ENCODE results near the gene PDE4A. TPM values are rescaled to one million over a fixed set of nuclear protein-coding genes. Genes with fewer than 3 reads are reported as not detected.

PDE4A gene
- total RNA-seq, 2 experiments from 2014 or later, result 3.9 to 4.3 TPM

DNA sequence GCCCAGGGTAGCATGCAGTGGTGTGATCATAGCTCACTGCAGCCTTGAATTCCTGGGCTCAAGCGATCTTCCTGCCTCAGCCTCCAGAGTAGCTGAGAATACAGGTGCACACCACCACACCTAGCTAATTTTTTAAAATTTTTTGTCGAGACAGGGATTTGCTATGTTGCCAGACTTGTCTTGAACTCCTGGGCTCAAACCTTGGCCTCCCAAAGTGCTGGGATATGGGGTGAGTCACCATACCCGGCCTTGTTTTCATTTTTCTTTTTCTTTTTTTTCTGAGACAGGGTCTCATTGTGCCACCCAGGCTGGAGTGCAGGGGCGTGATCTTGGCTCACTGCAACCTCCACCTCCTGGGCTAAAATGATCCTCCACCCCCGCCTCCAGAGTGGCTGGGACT lies 44.1 kb downstream of the PDE4A start:
- POLR2A ChIA-PET, result no interaction called here
- no peaks in the 10 kb centered on the region for H3K9me3 Mint-ChIP-seq (ENCODE audit: low read depth)

DNA sequence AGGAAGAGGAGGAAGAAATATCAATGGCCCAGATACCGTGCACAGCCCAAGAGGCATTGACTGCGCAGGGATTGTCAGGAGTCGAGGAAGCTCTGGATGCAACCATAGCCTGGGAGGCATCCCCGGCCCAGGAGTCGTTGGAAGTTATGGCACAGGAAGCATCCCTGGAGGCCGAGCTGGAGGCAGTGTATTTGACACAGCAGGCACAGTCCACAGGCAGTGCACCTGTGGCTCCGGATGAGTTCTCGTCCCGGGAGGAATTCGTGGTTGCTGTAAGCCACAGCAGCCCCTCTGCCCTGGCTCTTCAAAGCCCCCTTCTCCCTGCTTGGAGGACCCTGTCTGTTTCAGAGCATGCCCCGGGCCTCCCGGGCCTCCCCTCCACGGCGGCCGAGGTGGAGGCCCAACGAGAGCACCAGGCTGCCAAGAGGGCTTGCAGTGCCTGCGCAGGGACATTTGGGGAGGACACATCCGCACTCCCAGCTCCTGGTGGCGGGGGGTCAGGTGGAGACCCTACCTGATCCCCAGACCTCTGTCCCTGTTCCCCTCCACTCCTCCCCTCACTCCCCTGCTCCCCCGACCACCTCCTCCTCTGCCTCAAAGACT lies 46.9 kb downstream of the PDE4A start:
- POLR2A ChIA-PET, result no interaction called here
- no peak overlapping the region for H3K4me3 Mint-ChIP-seq
- DNase-seq (no peak), ATAC-seq (no peak)
- CTCF ChIA-PET, result interaction anchor here (0.6 kb wide), 2 partner anchors 12 to 13 kb away, joined by 3 read pairs; no protein-coding TSS in a partner anchor
- intact Hi-C loops (cut with DNase I, micrococcal nuclease), result no loop called here
- no peaks in the 10 kb centered on the region for H3K4me1 Mint-ChIP-seq
- peaks cover 5% of the 10 kb centered on the region for H3K27me3 Mint-ChIP-seq
- H3K9me3 Mint-ChIP-seq (ENCODE audit: low read depth), result no peaks in the 10 kb centered on the region
- no peak overlapping the region for H3K27ac Mint-ChIP-seq
- no peaks in the 10 kb centered on the region for H3K36me3 Mint-ChIP-seq (ENCODE audit: low read depth)

More for the DNA sequence above, 44.1 kb downstream of the PDE4A start:
- ATAC-seq, result no peak
- peaks cover 9% of the 10 kb centered on the region for H3K4me1 Mint-ChIP-seq
- DNase-seq, result no peak
- H3K27me3 Mint-ChIP-seq, result peaks cover 3% of the 10 kb centered on the region
- H3K27ac Mint-ChIP-seq, result no peak overlapping the region
- H3K36me3 Mint-ChIP-seq (ENCODE audit: low read depth), result no peaks in the 10 kb centered on the region
- CTCF ChIA-PET, result interaction anchor here (0.8 to 1.2 kb wide), 2 partner anchors 9 to 15 kb away, joined by 4 to 5 read pairs; no protein-coding TSS in a partner anchor
- H3K4me3 Mint-ChIP-seq, result no peak overlapping the region
- intact Hi-C loops (cut with DNase I, micrococcal nuclease), result no loop called here

GRCh38 chr19:10468133-10468532 lies 47.8 kb downstream of the PDE4A start:
- Mint-ChIP-seq H3K27me3 (peaks cover 2% of the 10 kb centered on the region), H3K36me3 (ENCODE audit: low read depth) (no peaks in the 10 kb centered on the region), H3K9me3 (ENCODE audit: low read depth) (no peaks in the 10 kb centered on the region), H3K27ac (no peak overlapping the region), H3K4me1 (no peaks in the 10 kb centered on the region), H3K4me3 (no peak overlapping the region)
- ATAC-seq (no peak), DNase-seq (no peak)
- intact Hi-C loops (cut with DNase I, micrococcal nuclease), result no loop called here
- CTCF ChIA-PET, result interaction anchor here (0.6 kb wide), 1 partner anchor 11 kb away, joined by 3 read pairs; no protein-coding TSS in a partner anchor
- POLR2A ChIA-PET, result no interaction called here

DNA sequence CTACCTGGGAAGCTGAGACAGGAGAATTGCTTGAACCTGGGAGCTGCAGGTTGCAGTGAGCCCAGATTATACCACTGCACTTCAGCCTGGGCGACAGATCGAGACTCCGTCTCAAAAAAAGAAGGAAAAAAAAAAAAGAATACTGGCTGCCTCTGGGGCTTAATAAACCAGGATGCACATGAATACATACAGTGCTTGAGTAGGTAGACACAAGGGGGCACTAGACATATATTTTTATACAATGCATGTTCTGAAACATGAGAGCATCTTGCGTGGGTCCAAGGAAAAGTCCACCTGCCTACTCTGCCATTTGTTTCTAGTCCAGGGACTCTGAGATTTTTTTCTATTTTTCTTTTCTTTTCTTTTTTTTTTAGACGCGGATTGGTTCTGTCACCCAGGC lies 51.6 kb downstream of the PDE4A start:
- ChIA-PET POLR2A (interaction anchor here (0.6 kb wide), 1 partner anchor 131 kb away, joined by 3 read pairs; no protein-coding TSS in a partner anchor), CTCF (interaction anchor here (0.7 to 0.8 kb wide), 2 partner anchors 11 to 148 kb away, joined by 3 to 4 read pairs; no protein-coding TSS in a partner anchor)
- Mint-ChIP-seq H3K9me3 (ENCODE audit: low read depth) (no peaks in the 10 kb centered on the region), H3K4me1 (no peaks in the 10 kb centered on the region), H3K27ac (no peak overlapping the region), H3K4me3 (no peak overlapping the region), H3K27me3 (peaks cover 2% of the 10 kb centered on the region), H3K36me3 (ENCODE audit: low read depth) (no peaks in the 10 kb centered on the region)
- intact Hi-C loops (cut with DNase I, micrococcal nuclease), result no loop called here
- DNase-seq, result no peak
- peak; percentile 60 for ATAC-seq

DNA sequence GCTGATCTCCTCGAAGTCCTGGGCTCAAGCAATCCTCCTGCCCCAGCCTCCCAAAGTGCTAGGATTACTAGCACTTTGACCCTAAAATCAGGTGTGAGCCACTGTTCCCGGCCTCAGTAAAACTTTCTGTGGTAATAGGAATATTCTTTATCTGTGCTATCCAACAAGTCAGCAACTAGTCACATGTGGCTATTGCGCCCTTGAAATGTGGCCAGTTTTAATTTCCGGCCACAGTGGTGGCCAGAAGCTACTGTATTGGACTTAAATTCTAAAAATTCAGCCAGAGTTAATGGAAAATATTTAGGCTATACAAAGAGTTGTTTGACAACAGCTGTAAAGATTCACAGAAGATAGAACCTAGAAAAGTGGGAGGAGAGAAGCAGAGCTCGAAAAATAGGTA lies 52.9 kb downstream of the PDE4A start:
- Mint-ChIP-seq H3K27ac (no peak overlapping the region), H3K4me1 (no peaks in the 10 kb centered on the region), H3K27me3 (peaks cover 2% of the 10 kb centered on the region), H3K4me3 (no peak overlapping the region), H3K36me3 (ENCODE audit: low read depth) (no peaks in the 10 kb centered on the region), H3K9me3 (ENCODE audit: low read depth) (no peaks in the 10 kb centered on the region)
- no peak for ATAC-seq
- ChIA-PET CTCF (interaction anchor here (0.5 to 1.8 kb wide), 10 partner anchors 9 to 262 kb away, joined by 3 to 5 read pairs (median 4); no protein-coding TSS in a partner anchor), POLR2A (no interaction called here)
- intact Hi-C loops (cut with DNase I, micrococcal nuclease), result no loop called here
- DNase-seq, result no peak

- Mint-ChIP-seq H3K4me3 (no peak overlapping the region), H3K36me3 (ENCODE audit: low read depth) (no peaks in the 10 kb centered on the region), H3K9me3 (ENCODE audit: low read depth) (no peaks in the 10 kb centered on the region), H3K27ac (no peak overlapping the region), H3K4me1 (peaks cover 13% of the 10 kb centered on the region), H3K27me3 (no peaks in the 10 kb centered on the region)
- CTCF ChIA-PET, result interaction anchor here (1.1 to 1.4 kb wide), 4 partner anchors 10 to 227 kb away, joined by 3 to 9 read pairs (median 4); no protein-coding TSS in a partner anchor
- DNase-seq (peak; percentile 45), ATAC-seq (peak; percentile 4)
- intact Hi-C loops (cut with DNase I, micrococcal nuclease), result loop anchor here in 1 of 2 experiments (5.0 kb wide), 1 partner anchor 222 kb away; no protein-coding TSS in a partner anchor
- POLR2A ChIA-PET, result interaction anchor here (0.6 kb wide), 1 partner anchor 31 kb away, joined by 4 read pairs; no protein-coding TSS in a partner anchor
These were observed 54.7 kb downstream of the PDE4A start for GRCh38 chr19:10474962-10475451.

GRCh38 chr19:10478476-10478875 lies 58.1 kb downstream of the PDE4A start:
- ATAC-seq (no peak), DNase-seq (no peak)
- POLR2A ChIA-PET, result interaction anchor here (1.0 kb wide), 1 partner anchor 50 kb away, joined by 7 read pairs; no protein-coding TSS in a partner anchor
- Mint-ChIP-seq H3K36me3 (ENCODE audit: low read depth) (no peaks in the 10 kb centered on the region), H3K9me3 (ENCODE audit: low read depth) (no peaks in the 10 kb centered on the region), H3K4me1 (peaks cover 13% of the 10 kb centered on the region), H3K27ac (no peak overlapping the region), H3K27me3 (no peaks in the 10 kb centered on the region), H3K4me3 (no peak overlapping the region)
- intact Hi-C loops (cut with DNase I, micrococcal nuclease), result loop anchor here (2.0 to 5.0 kb wide), 2 partner anchors 24 to 219 kb away; partner anchors contain the start of gene KEAP1 (in 1 of the 2)
- CTCF ChIA-PET, result interaction anchor here (0.6 to 1.8 kb wide), 15 partner anchors 11 to 223 kb away, joined by 3 to 9 read pairs (median 3); partner anchors contain the start of genes ICAM1 and QTRT1

DNA sequence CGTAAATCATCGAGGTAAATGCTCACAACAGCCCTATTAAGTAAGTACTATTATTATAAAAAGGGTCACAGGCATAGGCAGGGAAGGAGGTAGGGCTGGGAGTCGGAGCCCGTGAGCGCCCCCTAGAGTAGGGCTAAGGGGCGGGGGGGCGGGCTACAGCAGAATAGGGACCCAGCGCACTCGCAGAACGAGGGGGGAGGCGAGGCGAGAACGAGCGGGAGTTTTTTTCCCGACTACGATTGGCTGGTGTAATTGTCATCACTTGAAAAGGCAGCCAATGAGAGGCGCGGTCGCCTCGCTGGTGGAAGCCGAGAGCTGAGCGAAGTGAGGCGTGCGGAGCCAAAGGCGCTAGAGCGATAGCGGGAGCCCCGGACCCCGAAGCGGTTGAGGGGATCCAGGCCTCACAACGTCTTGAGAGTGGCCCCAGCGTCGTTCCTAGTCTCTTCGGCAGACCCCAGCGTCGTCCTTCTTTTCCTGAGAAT lies 58.6 kb downstream of the PDE4A start:
- Mint-ChIP-seq H3K4me3 (peak overlapping the region; percentile 38), H3K36me3 (ENCODE audit: low read depth) (no peaks in the 10 kb centered on the region), H3K27ac (peak overlapping the region; percentile 47), H3K27me3 (no peaks in the 10 kb centered on the region), H3K9me3 (ENCODE audit: low read depth) (no peaks in the 10 kb centered on the region), H3K4me1 (peaks cover 13% of the 10 kb centered on the region)
- ChIA-PET CTCF (interaction anchor here (0.6 to 1.8 kb wide), 19 partner anchors 11 to 222 kb away, joined by 3 to 9 read pairs (median 3); partner anchors contain the start of genes ICAM1 and QTRT1), POLR2A (interaction anchor here (1.0 kb wide), 1 partner anchor 51 kb away, joined by 7 read pairs; no protein-coding TSS in a partner anchor)
- intact Hi-C loops (cut with DNase I, micrococcal nuclease), result loop anchor here (1.0 to 5.0 kb wide), 6 partner anchors 18 to 218 kb away; partner anchors contain the start of genes CDC37 (in 1 of the 2), ICAM5 (in 1 of the 2) and KEAP1 (in 1 of the 2)
- DNase-seq (peak; percentile 94), ATAC-seq (peak; percentile 99)

DNA sequence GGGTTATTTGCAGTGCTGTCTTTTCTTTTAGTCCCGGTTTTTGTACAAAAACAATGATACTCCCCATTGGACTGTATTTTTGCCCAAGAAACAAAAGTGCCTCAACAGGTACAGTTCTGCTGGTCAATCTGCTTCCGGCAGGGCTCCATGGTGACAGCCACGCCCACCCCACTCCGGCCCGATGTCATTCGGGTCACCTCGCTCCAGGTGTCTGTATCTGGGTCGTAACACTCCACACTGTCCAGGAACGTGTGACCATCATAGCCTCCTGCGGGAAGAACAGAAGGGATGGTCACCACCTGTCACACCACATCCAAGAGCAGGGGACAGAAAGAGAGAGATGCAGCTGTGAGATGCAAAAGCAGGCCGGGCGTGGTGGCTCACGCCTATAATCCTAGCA lies 66.2 kb downstream of the PDE4A start:
- ChIA-PET POLR2A (interaction anchor here (0.7 kb wide), 1 partner anchor 200 kb away, joined by 3 read pairs; the partner anchor contains the start of gene ICAM4), CTCF (no interaction called here)
- no peak for ATAC-seq
- DNase-seq, result no peak
- Mint-ChIP-seq H3K27me3 (no peaks in the 10 kb centered on the region), H3K9me3 (ENCODE audit: low read depth) (no peaks in the 10 kb centered on the region), H3K4me3 (no peak overlapping the region), H3K36me3 (ENCODE audit: low read depth) (peaks cover 32% of the 10 kb centered on the region), H3K4me1 (peaks cover 3% of the 10 kb centered on the region), H3K27ac (no peak overlapping the region)
- intact Hi-C loops (cut with DNase I, micrococcal nuclease), result no loop called here

- Mint-ChIP-seq H3K27ac (no peak overlapping the region), H3K4me1 (peaks cover 6% of the 10 kb centered on the region), H3K27me3 (no peaks in the 10 kb centered on the region), H3K9me3 (ENCODE audit: low read depth) (no peaks in the 10 kb centered on the region), H3K4me3 (no peak overlapping the region), H3K36me3 (ENCODE audit: low read depth) (peaks cover 43% of the 10 kb centered on the region)
- intact Hi-C loops (cut with DNase I, micrococcal nuclease), result no loop called here
- no peak for ATAC-seq
- CTCF ChIA-PET, result interaction anchor here (0.6 to 2.5 kb wide), 5 partner anchors 14 to 276 kb away, joined by 3 to 7 read pairs (median 3); no protein-coding TSS in a partner anchor
- no peak for DNase-seq
- POLR2A ChIA-PET, result no interaction called here
These were observed 71.2 kb downstream of the PDE4A start for GRCh38 chr19:10491472-10492047.

DNA sequence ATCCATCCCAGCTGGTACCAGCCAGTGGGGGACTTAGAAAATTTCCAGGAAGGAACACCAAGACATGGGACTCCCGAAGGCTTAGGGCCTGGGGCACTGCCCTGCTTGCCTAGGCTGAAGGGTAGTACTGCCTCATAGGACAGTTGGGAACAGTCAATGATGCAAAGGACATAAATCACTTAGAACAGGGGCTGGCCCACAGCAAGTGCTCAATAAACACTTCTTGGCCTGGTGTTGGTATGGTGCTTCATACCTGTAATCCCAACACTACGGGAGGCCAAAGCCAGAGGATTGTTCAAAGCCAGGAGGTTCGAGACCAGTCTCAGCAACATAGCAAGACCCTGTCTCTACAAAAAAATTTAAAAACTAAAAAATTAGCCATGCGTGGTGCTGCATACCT lies 77.0 kb downstream of the PDE4A start:
- no peak for DNase-seq
- intact Hi-C loops (cut with DNase I, micrococcal nuclease), result no loop called here
- Mint-ChIP-seq H3K4me1 (peaks cover 29% of the 10 kb centered on the region), H3K27ac (peak overlapping the region; percentile 47), H3K9me3 (ENCODE audit: low read depth) (no peaks in the 10 kb centered on the region), H3K36me3 (ENCODE audit: low read depth) (peaks cover 40% of the 10 kb centered on the region), H3K4me3 (no peak overlapping the region), H3K27me3 (no peaks in the 10 kb centered on the region)
- ATAC-seq, result no peak
- ChIA-PET CTCF (interaction anchor here (0.6 to 1.4 kb wide), 2 partner anchors 84 to 202 kb away, joined by 3 to 7 read pairs; no protein-coding TSS in a partner anchor), POLR2A (no interaction called here)

All from activated CD4-positive, alpha-beta T cell treated with anti-CD3 and anti-CD28 coated beads for 36 hours (primary cell).